Right lobe of liver (tissue), 6 donors: ENCODE data around the gene MAN2B2. TPM values are rescaled to one million over a fixed set of nuclear protein-coding genes. Genes with fewer than 3 reads are reported as not detected.

Experiments
- ATAC-seq, 4 donors: fragments of 200-7000 bp; cut with Tn5 transposase; one replicate each; pipeline ENCODE4 v1.9.1; 2020; ENCODE audit warnings: mild to moderate bottlenecking in 4 of 4, moderate library complexity in 4 of 4
- DNase-seq, 3 donors: peaks; one replicate each; pipeline ENCODE4 v3.0.0-alpha.2; 2020
- H3K27ac ChIP-seq, 3 donors: fragments of 200-600 bp; one replicate each; pipeline ENCODE4 v1.8.0; 2022
- H3K27me3 ChIP-seq, 2 donors: fragments of 200-600 bp; one replicate each; pipeline ENCODE4 v1.8.0; 2022
- H3K36me3 ChIP-seq, 4 donors: fragments of 200-600 bp; sonication (generic) in 1 of 4; one replicate each; pipeline versions ENCODE4 v1.5.1 to v1.8.0; 2017 to 2022; ENCODE audit warnings: control low read depth in 1 of 4
- H3K4me1 ChIP-seq, 4 donors: fragments of 200-600 bp; sonication (generic) in 1 of 4; one replicate each; pipeline versions ENCODE4 v1.5.1 to v1.8.0; 2017 to 2022; ENCODE audit warnings: control low read depth in 1 of 4
- H3K4me3 ChIP-seq, 3 donors: fragments of 200-600 bp; one replicate each; pipeline ENCODE4 v1.8.0; 2022
- H3K9me3 ChIP-seq, 4 donors: fragments of 200-600 bp; sonication (generic) in 1 of 4; one replicate each; pipeline versions ENCODE4 v1.5.1 to v1.8.0; 2017 to 2022; ENCODE audit warnings: control low read depth in 1 of 4
- POLR2A ChIP-seq: fragments of 450-650 bp; IDR thresholded peaks from one replicate; pipeline ENCODE4 v1.6.1; 2017; ENCODE audit warnings: antibody characterized with exemption, mild to moderate bottlenecking
- WGBS: methylation state at CpG from one replicate; pipeline ENCODE4 v1.1.6; 2018; ENCODE audit warnings: low coverage, low lambda C conversion rate; ENCODE audit not compliant: insufficient coverage; ENCODE audit errors: missing lambda C conversion rate; 5-methylcytosine and 5-hydroxymethylcytosine counted together
- intact Hi-C, 2 donors: fragments of 100-400 bp; cut with DNase I; formaldehyde crosslinking; loops; one replicate each; pipeline versions ENCODE4 v1.11.2 to v1.14.1; 2022
- total RNA-seq, 6 experiments: library from RNA; depleted of rRNA in 2 of 6; stranded (reverse); fragments of >200 nt in 2 of 6; fragmentation: NEBNext Ultra II Directional in 3 of 6; extraction: Animal tissue kit (Norgen Biotek cat#: 25700) in 3 of 6; gene quantifications; one replicate each; pipeline versions ENCODE4 v1.1.0 to v1.2.4, GENCODE V29; 2016 to 2023
- TF ChIP-seq, protein P1 (sequence below), 4 donors: fragments of 200-600 bp in 3 of 4; fragments of 450-650 bp in 1 of 4; IDR thresholded peaks; one replicate each; pipeline versions ENCODE4 v1.5.1 to v1.8.0; 2016 to 2022; ENCODE audit warnings: antibody characterized with exemption in 4 of 4, mild to moderate bottlenecking in 2 of 4
- donor health status: DM: no; HTN: yes; CAD: no.
- donor health status: DM: no; HTN: no; CAD: no.
- donor health status: DM: no; HTN: no; CAD: no.
- donor health status: DM: no; HTN: yes; CAD: no.
- donor health status: DM: no; HTN: yes; CAD: no.

Gene MAN2B2
- total RNA-seq, 6 experiments from 2014 or later: 22.3 to 34.1 (median 27.5) TPM

DNA sequence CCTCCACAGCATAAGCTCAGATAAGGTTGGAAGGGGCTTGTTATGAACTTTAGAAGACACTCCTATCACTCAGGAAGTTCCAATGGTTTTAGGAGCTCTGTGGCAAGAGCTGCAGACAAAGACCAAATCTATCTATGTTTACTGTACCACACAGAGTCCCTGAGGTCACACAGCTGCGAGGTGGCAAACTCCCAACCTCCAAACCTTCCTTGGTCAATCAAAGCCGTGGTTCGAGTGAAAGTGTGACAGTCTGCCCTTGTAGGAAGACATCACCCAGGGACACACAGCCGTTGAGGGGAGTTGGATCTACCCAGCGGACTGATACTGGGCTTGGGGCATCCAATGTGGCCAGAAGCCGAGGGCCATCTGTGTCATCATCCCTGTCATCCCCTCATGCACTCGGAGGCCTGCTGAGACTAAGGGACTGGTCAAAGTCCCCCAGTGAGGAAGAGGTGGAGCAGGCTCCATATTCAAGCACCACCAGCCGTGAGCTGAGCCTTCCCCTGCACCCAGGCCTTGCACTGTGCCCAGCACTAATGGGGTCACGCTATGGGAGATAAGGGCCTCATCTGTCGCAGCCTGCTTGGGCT is 26.8 kb downstream of the MAN2B2 start:
- DNase-seq (no peak), ATAC-seq (no peak)
- H3K27ac ChIP-seq: no peak overlapping the region
- intact Hi-C loops: no loop called here
- H3K4me3 ChIP-seq: no peak overlapping the region
- peaks cover 0 to 24% (median 4%) of the 10 kb centered on the region in 4 donors for H3K36me3 ChIP-seq
- no peaks in the 10 kb centered on the region for H3K9me3 ChIP-seq
- no peaks in the 10 kb centered on the region for H3K4me1 ChIP-seq
- H3K27me3 ChIP-seq: no peaks in the 10 kb centered on the region
- TF ChIP-seq, protein P1, sequence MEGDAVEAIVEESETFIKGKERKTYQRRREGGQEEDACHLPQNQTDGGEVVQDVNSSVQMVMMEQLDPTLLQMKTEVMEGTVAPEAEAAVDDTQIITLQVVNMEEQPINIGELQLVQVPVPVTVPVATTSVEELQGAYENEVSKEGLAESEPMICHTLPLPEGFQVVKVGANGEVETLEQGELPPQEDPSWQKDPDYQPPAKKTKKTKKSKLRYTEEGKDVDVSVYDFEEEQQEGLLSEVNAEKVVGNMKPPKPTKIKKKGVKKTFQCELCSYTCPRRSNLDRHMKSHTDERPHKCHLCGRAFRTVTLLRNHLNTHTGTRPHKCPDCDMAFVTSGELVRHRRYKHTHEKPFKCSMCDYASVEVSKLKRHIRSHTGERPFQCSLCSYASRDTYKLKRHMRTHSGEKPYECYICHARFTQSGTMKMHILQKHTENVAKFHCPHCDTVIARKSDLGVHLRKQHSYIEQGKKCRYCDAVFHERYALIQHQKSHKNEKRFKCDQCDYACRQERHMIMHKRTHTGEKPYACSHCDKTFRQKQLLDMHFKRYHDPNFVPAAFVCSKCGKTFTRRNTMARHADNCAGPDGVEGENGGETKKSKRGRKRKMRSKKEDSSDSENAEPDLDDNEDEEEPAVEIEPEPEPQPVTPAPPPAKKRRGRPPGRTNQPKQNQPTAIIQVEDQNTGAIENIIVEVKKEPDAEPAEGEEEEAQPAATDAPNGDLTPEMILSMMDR (IDR thresholded peaks at IDR 0.05): no peak
- TF ChIP-seq POLR2A: no peak
- WGBS: 60% methylated on average over 1 of the region's 10 CpGs

DNA sequence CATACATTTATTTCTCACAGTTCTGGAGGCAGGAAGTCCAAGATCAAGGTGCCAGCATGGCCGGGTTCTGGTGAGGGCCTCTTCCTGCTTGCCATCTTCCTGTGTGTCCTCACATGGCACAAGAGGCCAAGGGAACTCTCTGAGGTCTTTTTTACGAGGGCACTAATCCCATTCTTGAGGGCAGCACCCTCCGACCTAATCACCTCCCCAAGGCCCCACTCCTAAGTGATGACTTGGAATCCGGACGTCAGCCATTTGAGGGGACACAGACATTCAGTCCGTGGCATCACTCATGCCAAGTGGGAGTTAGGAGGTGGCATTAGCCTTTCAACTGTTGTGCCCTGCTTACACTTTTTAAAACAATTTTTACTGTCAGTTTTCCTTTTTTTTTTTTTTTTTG is 27.3 kb downstream of the MAN2B2 start:
- ATAC-seq (no peak), DNase-seq (no peak)
- intact Hi-C loops: no loop called here
- WGBS: 100% methylated on average over 2 of the region's 6 CpGs
- Histone ChIP-seq H3K4me3 (no peak overlapping the region), H3K27ac (no peak overlapping the region), H3K9me3 (no peaks in the 10 kb centered on the region), H3K36me3 (peaks cover 0 to 19% (median 4%) of the 10 kb centered on the region in 4 donors), H3K4me1 (no peaks in the 10 kb centered on the region), H3K27me3 (no peaks in the 10 kb centered on the region)
- TF ChIP-seq POLR2A: no peak
- TF ChIP-seq, protein P1 (IDR thresholded peaks at IDR 0.05): no peak

DNA sequence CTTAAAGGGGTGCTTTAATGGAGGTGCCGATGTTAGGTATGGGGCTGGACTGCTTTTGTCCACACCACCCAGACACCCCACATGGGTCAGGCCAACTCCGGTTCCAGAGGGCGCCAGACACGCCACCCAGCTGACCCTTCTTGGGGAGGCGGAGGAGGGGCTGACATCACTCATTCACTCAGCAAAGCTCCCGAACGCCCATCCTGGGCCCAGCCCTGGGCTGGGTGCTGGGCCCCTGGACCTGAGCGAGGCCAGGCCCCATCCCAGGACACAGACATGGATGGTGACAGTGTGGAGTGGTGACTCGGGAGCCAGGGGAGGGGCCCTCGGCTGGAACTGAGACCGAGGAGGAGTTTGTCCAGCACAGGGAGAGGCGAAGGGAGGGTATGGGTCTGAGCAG is 28.1 kb downstream of the MAN2B2 start:
- Histone ChIP-seq H3K4me1 (no peaks in the 10 kb centered on the region), H3K4me3 (no peak overlapping the region), H3K9me3 (no peaks in the 10 kb centered on the region), H3K36me3 (peaks cover 0 to 15% (median 4%) of the 10 kb centered on the region in 4 donors), H3K27ac (no peak overlapping the region), H3K27me3 (no peaks in the 10 kb centered on the region)
- 100% methylated on average over 1 of the region's 12 CpGs for WGBS
- ATAC-seq (no peak), DNase-seq (no peak)
- intact Hi-C loops: no loop called here
- TF ChIP-seq POLR2A: no peak
- TF ChIP-seq, protein P1 (IDR thresholded peaks at IDR 0.05): no peak

DNA sequence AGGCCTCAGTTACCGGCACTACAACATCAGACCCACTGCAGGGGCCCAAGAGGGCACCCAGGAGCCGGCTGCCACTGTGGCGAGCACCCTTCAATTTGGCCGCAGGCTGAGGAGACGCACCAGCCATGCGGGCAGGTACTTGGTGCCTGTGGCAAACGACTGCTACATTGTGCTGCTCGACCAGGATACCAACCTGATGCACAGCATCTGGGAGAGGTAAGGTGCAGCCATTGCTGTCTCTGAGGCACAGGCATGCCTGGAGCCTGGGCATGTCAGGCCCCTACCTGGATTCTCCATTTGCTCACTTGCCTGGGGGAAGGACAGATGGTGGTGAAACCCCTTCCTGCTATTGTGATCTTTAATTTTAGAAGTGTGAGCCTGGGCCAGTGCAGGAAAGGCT is 30.1 kb downstream of the MAN2B2 start:
- H3K9me3 ChIP-seq: no peaks in the 10 kb centered on the region
- no peaks in the 10 kb centered on the region for H3K4me1 ChIP-seq
- no peak for TF ChIP-seq POLR2A
- TF ChIP-seq, protein P1 (IDR thresholded peaks at IDR 0.05): no peak
- no peak overlapping the region for H3K27ac ChIP-seq
- intact Hi-C loops: no loop called here
- H3K36me3 ChIP-seq: peaks cover 0 to 15% (median 3%) of the 10 kb centered on the region in 4 donors
- H3K4me3 ChIP-seq: no peak overlapping the region
- WGBS: no CpG with 5 or more reads among the region's 8 CpGs
- no peak for DNase-seq
- ATAC-seq: no peak
- no peaks in the 10 kb centered on the region for H3K27me3 ChIP-seq

GRCh38 chr4:6605605-6606004 is 30.6 kb downstream of the MAN2B2 start:
- no peak for TF ChIP-seq POLR2A
- TF ChIP-seq, protein P1 (IDR thresholded peaks at IDR 0.05): no peak
- H3K9me3 ChIP-seq: no peaks in the 10 kb centered on the region
- intact Hi-C loops: no loop called here
- ATAC-seq (no peak), DNase-seq (no peak)
- H3K27ac ChIP-seq: no peak overlapping the region
- H3K4me3 ChIP-seq: no peak overlapping the region
- H3K27me3 ChIP-seq: no peaks in the 10 kb centered on the region
- 89% methylated on average over 2 of the region's 2 CpGs for WGBS
- peaks cover 0 to 15% (median 4%) of the 10 kb centered on the region in 4 donors for H3K36me3 ChIP-seq
- no peaks in the 10 kb centered on the region for H3K4me1 ChIP-seq
